K562 (cell line): ENCODE results near the gene DYNLT2. TPM values are rescaled to one million over a fixed set of nuclear protein-coding genes. Genes with fewer than 3 reads are reported as not detected.

Experiments
- ATF1 ChIP-seq, 2 experiments: fragments of 450-650 bp in 1 of 2; IDR thresholded peaks; 2 replicates each; pipeline ENCODE4 v1.6.1; 2016; ENCODE audit warnings: missing compliant biosample characterization in 1 of 2, missing genetic modification characterization in 1 of 2
- ELF2 ChIP-seq: fragments of 250-450 bp; sonication (Bioruptor Pico); IDR thresholded peaks from 2 replicates; pipeline ENCODE4 v1.5.0; 2021; ENCODE audit warnings: mild to moderate bottlenecking
- HDAC8 ChIP-seq: fragments of 450-650 bp; IDR thresholded peaks from 2 replicates; pipeline ENCODE4 v1.6.1; 2016; ENCODE audit warnings: mild to moderate bottlenecking, missing genetic modification characterization, moderate library complexity, missing compliant biosample characterization
- HIVEP1 ChIP-seq: fragments of 250-450 bp; sonication (Bioruptor Pico); IDR thresholded peaks from 2 replicates; pipeline ENCODE4 v1.4.0; 2020; ENCODE audit warnings: mild to moderate bottlenecking
- ILK ChIP-seq: fragments of 450-650 bp; IDR thresholded peaks from 2 replicates; pipeline ENCODE4 v1.6.1; 2016; ENCODE audit warnings: missing genetic modification characterization, low read depth, mild to moderate bottlenecking, missing compliant biosample characterization, moderate library complexity, borderline replicate concordance
- MAZ ChIP-seq, 2 experiments: fragments of 450-650 bp in 1 of 2; sonication (generic) in 1 of 2; formaldehyde crosslinking; IDR thresholded peaks in 1 of 2; conservative IDR thresholded peaks in 1 of 2; 2 replicates each; pipeline versions ENCODE4 v1.4.0 to v1.5.0; 2020; ENCODE audit warnings: mild to moderate bottlenecking in 1 of 2, missing genetic modification reagents in 1 of 2
- MTA1 ChIP-seq: fragments of 450-650 bp; IDR thresholded peaks from 2 replicates; pipeline ENCODE4 v1.6.1; 2017; ENCODE audit warnings: borderline replicate concordance
- NCOA2 ChIP-seq, 2 experiments: fragments of 450-650 bp; IDR thresholded peaks; 2 replicates each; pipeline ENCODE4 v1.6.1; 2018; ENCODE audit warnings: mild to moderate bottlenecking in 2 of 2, moderate library complexity in 1 of 2; ENCODE audit not compliant: partially characterized antibody in 2 of 2
- NR2C2 ChIP-seq, 2 experiments: fragments of 200-800 bp in 1 of 2; sonication (Bioruptor generic) in 1 of 2; sonication (generic) in 1 of 2; formaldehyde crosslinking in 1 of 2; IDR thresholded peaks; 2 replicates each; pipeline versions ENCODE4 v1.6.1 to v1.8.0; 2016 to 2022; ENCODE audit warnings: mild to moderate bottlenecking in 1 of 2, missing compliant biosample characterization in 1 of 2, missing genetic modification characterization in 1 of 2, missing genetic modification reagents in 1 of 2
- PPARD ChIP-seq: fragments of 250-450 bp; sonication (Bioruptor Pico); IDR thresholded peaks from 2 replicates; pipeline ENCODE4 v1.8.0; 2022; ENCODE audit warnings: inconsistent platforms, mild to moderate bottlenecking, moderate library complexity
- SOX6 ChIP-seq: fragments of 450-650 bp; IDR thresholded peaks from 2 replicates; pipeline ENCODE4 v1.6.1; 2014; ENCODE audit warnings: mild to moderate bottlenecking
- TFAM ChIP-seq: fragments of 250-450 bp; sonication (Bioruptor Pico); conservative IDR thresholded peaks from 2 replicates; pipeline ENCODE4 v1.5.0; 2021; ENCODE audit warnings: mild to moderate bottlenecking, moderate library complexity
- ZNF197 ChIP-seq: fragments of 200-800 bp; sonication (Bioruptor generic); IDR thresholded peaks from 2 replicates; pipeline ENCODE4 v1.6.1; 2016; ENCODE audit warnings: low read depth, missing genetic modification characterization, missing compliant biosample characterization
- ZNF282 ChIP-seq: sonication (generic); formaldehyde crosslinking; IDR thresholded peaks from 2 replicates; pipeline ENCODE4 v1.8.1; 2023; ENCODE audit warnings: missing genetic modification reagents
- polyA plus RNA-seq, 8 experiments: library from polyadenylated mRNA; depleted of rRNA in 4 of 8; stranded (reverse) in 5 of 8; unstranded in 3 of 8; fragments of >200 nt; fragmentation: Nextera tagmentation in 2 of 8; fragmentation: Illumina TruSeq in 1 of 8; extraction: Ambion mirVana in 2 of 8; extraction: Trizol in 1 of 8; gene quantifications; 2 replicates each; pipeline versions ENCODE4 v1.2.1 to v1.2.3, GENCODE V29; 2011 to 2014; ENCODE audit warnings: inconsistent platforms in 1 of 8, missing spikeins in 1 of 8
- total RNA-seq, 7 experiments: library from RNA; depleted of rRNA in 6 of 7; stranded (reverse); fragments of >200 nt in 6 of 7; fragmentation: Illumina TruSeq in 2 of 7; extraction: Trizol in 2 of 7; gene quantifications; 2 replicates each; pipeline versions ENCODE4 v1.2.1 to v1.2.3, GENCODE V29; 2011 to 2021; ENCODE audit warnings: low replicate concordance in 1 of 7
- TF ChIP-seq, protein P1 (sequence below): fragments of 450-650 bp; conservative IDR thresholded peaks from 2 replicates; pipeline ENCODE4 v1.6.1; 2016; ENCODE audit warnings: missing genetic modification characterization, low read depth, mild to moderate bottlenecking, missing compliant biosample characterization, moderate library complexity
- TF ChIP-seq, protein P2 (sequence below): fragments of 250-450 bp; sonication (Bioruptor Pico); IDR thresholded peaks from 2 replicates; pipeline ENCODE4 v1.5.0; 2021
- TF ChIP-seq, protein P3 (sequence below): sonication (generic); formaldehyde crosslinking; IDR thresholded peaks from 2 replicates; pipeline ENCODE4 v1.8.1; 2023; ENCODE audit warnings: mild to moderate bottlenecking, missing genetic modification reagents, moderate library complexity
- TF ChIP-seq, protein P4 (sequence below): fragments of 250-450 bp; sonication (Bioruptor Pico); IDR thresholded peaks from 2 replicates; pipeline ENCODE4 v1.8.0; 2021; ENCODE audit warnings: mild to moderate bottlenecking, moderate library complexity

The DYNLT2 gene
- total and polyA plus RNA-seq, 9 of the 15 experiments (the other 6 are each of a cell fraction or from before 2014, with no cell fraction given): 2.0 to 12.8 (median 6.3) TPM

DNA sequence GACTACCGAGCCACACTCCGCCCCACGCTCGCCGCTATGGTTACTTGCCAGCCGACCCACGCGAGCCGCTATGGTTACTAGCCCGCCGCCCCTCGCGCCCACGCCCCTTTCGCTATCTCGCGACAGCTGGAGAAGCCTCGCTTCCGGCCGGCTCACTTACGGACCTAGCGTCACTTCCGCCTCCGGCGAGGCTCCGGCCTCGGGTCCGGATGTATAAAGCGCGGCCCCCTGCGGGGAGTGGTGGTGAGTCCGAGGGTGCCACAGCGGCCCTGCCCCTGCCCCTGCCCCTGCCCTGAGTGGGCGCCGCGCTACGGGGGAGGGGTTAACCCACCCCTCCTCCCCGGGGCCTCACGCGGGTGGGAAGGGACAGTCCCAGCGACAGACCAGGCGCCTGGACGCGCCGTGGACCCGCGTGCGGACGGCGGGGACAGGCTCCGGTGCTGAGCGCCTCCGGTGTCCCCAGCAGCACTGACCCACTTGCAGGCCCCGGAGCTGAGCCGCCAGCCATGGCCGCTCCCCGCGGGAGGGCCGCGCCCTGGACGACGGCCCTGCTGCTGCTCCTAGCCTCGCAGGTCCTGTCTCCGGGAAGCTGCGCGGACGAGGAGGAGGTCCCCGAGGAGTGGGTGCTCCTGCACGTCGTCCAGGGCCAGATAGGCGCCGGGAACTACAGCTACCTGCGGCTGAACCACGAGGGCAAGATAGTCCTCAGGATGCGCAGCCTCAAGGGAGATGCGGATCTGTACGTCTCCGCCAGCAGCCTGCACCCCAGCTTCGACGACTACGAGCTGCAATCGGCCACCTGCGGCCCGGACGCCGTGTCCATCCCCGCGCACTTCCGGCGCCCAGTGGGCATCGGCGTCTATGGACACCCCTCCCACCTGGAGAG is 49.2 kb downstream of the DYNLT2 start, which contains the start of the genes C6orf120 and WDR27 (continued):
- TF ChIP-seq PPARD (CRISPR knock-in tag) (no peak), NR2C2 (CRISPR knock-in tag; IDR thresholded peaks at IDR 0.05) (no peak), NR2C2 (tag; IDR thresholded peaks at IDR 0.05) (peak; percentile 69), ELF2 (CRISPR knock-in tag) (peak; percentile 55; the same call in 1 of the 2 replicates), TFAM (CRISPR knock-in tag) (no peak), MTA1 (peak; percentile 63), ATF1 (CRISPR knock-in tag; IDR thresholded peaks at IDR 0.05) (no peak), ATF1 (tag; IDR thresholded peaks at IDR 0.05) (peak; percentile 93), NCOA2 (IDR thresholded peaks at IDR 0.05; ENCODE audit: partially characterized antibody in 2 of 2) (no peak), HIVEP1 (CRISPR knock-in tag) (no peak), ZNF197 (CRISPR knock-in tag) (no peak), ZNF282 (CRISPR knock-in tag) (no peak), MAZ (CRISPR knock-in tag; conservative IDR thresholded peaks at IDR 0.05 in 1 of 2, IDR thresholded peaks at IDR 0.05 in 1 of 2) (peak; percentile 82 to 83; a peak in 3 of 4 replicates), ILK (tag) (no peak), HDAC8 (tag) (no peak; the same call in 1 of the 2 replicates), SOX6 (peak; percentile 35; the same call in 1 of the 2 replicates)
- TF ChIP-seq, protein P1, sequence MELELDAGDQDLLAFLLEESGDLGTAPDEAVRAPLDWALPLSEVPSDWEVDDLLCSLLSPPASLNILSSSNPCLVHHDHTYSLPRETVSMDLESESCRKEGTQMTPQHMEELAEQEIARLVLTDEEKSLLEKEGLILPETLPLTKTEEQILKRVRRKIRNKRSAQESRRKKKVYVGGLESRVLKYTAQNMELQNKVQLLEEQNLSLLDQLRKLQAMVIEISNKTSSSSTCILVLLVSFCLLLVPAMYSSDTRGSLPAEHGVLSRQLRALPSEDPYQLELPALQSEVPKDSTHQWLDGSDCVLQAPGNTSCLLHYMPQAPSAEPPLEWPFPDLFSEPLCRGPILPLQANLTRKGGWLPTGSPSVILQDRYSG (tag): no peak
- TF ChIP-seq, protein P2, sequence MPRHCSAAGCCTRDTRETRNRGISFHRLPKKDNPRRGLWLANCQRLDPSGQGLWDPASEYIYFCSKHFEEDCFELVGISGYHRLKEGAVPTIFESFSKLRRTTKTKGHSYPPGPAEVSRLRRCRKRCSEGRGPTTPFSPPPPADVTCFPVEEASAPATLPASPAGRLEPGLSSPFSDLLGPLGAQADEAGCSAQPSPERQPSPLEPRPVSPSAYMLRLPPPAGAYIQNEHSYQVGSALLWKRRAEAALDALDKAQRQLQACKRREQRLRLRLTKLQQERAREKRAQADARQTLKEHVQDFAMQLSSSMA (CRISPR knock-in tag): no peak
- TF ChIP-seq, protein P3, sequence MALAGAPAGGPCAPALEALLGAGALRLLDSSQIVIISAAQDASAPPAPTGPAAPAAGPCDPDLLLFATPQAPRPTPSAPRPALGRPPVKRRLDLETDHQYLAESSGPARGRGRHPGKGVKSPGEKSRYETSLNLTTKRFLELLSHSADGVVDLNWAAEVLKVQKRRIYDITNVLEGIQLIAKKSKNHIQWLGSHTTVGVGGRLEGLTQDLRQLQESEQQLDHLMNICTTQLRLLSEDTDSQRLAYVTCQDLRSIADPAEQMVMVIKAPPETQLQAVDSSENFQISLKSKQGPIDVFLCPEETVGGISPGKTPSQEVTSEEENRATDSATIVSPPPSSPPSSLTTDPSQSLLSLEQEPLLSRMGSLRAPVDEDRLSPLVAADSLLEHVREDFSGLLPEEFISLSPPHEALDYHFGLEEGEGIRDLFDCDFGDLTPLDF (CRISPR knock-in tag): peak; percentile 81
- TF ChIP-seq, protein P4, sequence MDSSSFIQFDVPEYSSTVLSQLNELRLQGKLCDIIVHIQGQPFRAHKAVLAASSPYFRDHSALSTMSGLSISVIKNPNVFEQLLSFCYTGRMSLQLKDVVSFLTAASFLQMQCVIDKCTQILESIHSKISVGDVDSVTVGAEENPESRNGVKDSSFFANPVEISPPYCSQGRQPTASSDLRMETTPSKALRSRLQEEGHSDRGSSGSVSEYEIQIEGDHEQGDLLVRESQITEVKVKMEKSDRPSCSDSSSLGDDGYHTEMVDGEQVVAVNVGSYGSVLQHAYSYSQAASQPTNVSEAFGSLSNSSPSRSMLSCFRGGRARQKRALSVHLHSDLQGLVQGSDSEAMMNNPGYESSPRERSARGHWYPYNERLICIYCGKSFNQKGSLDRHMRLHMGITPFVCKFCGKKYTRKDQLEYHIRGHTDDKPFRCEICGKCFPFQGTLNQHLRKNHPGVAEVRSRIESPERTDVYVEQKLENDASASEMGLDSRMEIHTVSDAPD: no peak
